ENCODE measurements around the gene SLC22A2. TPM values are rescaled to one million over a fixed set of nuclear protein-coding genes. Genes with fewer than 3 reads are reported as not detected.

Gene SLC22A2
- total and polyA plus RNA-seq, 2 experiments from 2014 or later = 0.94 to 1.1 TPM

- no peak overlapping the region for H3K27ac Mint-ChIP-seq
- no peak for DNase-seq (ENCODE audit: low spot score)
- H3K36me3 ChIP-seq (ENCODE audit: insufficient read depth) = peaks cover 12% of the 10 kb centered on the region
Measured at GRCh38 chr6:160203522-160203921, 55.1 kb downstream of the SLC22A2 start.

More at GRCh38 chr6:160203522-160203921, 55.1 kb downstream of the SLC22A2 start:
- no peak overlapping the region for H3K4me3 ChIP-seq
- H3K4me1 ChIP-seq (ENCODE audit: insufficient read depth) = no peaks in the 10 kb centered on the region
- no peak overlapping the region for H3K4me3 Mint-ChIP-seq
- H3K9me3 Mint-ChIP-seq = peaks cover 24% of the 10 kb centered on the region
- H3K36me3 Mint-ChIP-seq (ENCODE audit: low read depth) = peaks cover 18% of the 10 kb centered on the region
- H3K27me3 ChIP-seq (ENCODE audit: insufficient read depth) = no peaks in the 10 kb centered on the region
- TF ChIP-seq CTCF (conservative IDR thresholded peaks at IDR 0.05; ENCODE audit: low read depth in 2 of 2) = no peak
- TF ChIP-seq EZH2phosphoT487 (IDR thresholded peaks at IDR 0.05; ENCODE audit: unreplicated experiment) = no peak
- no peak for TF ChIP-seq ZNF462 (CRISPR knock-in tag; IDR thresholded peaks at IDR 0.05)
- no peak for TF ChIP-seq NANOG (IDR thresholded peaks at IDR 0.05; ENCODE audit: borderline replicate concordance)
- no peak for TF ChIP-seq EZH2 (IDR thresholded peaks at IDR 0.05; ENCODE audit: low read depth, unreplicated experiment)
- no peak for TF ChIP-seq ZNF331 (CRISPR knock-in tag; IDR thresholded peaks at IDR 0.05; ENCODE audit: low read depth)
- no peak for TF ChIP-seq JUNB (IDR thresholded peaks at IDR 0.05; ENCODE audit: unreplicated experiment)
- TF ChIP-seq REST (IDR thresholded peaks at IDR 0.05; ENCODE audit: unreplicated experiment) = no peak
- no peak for TF ChIP-seq CREB1 (CRISPR knock-in tag; IDR thresholded peaks at IDR 0.05; ENCODE audit: low read depth)
- no peak for TF ChIP-seq POLR2AphosphoS5 (IDR thresholded peaks at IDR 0.05; ENCODE audit: low read depth)
- TF ChIP-seq ETS1 (IDR thresholded peaks at IDR 0.05) = no peak
- no peak for TF ChIP-seq ZNF114 (CRISPR knock-in tag; IDR thresholded peaks at IDR 0.05)
- H3K4me2 ChIP-seq = no peak overlapping the region
- no peaks in the 10 kb centered on the region for H3K79me2 ChIP-seq (replicated peaks; ENCODE audit: insufficient read depth)
- no peak overlapping the region for H3K27ac ChIP-seq (ENCODE audit: low read depth)
- H4K20me1 ChIP-seq (replicated peaks; ENCODE audit: insufficient read depth) = no peaks in the 10 kb centered on the region
- H3K9me2 ChIP-seq (ENCODE audit: insufficient read depth) = peaks cover 6% of the 10 kb centered on the region; the same call in 1 of the 2 replicates
- H2AFZ ChIP-seq = no peak overlapping the region
- ATAC-seq = no peak
- H3K27me3 Mint-ChIP-seq (ENCODE audit: insufficient read depth, low read depth, poor library complexity) = no peaks in the 10 kb centered on the region
- 0 out of 3 replicates have a peak, but pooled peaks cover 2% of the 10 kb centered on the region for H3K4me1 Mint-ChIP-seq
- H3F3A ChIP-seq (replicated peaks; ENCODE audit: low read depth) = no peaks in the 10 kb centered on the region

Data from GM23338 (cell line).